NCI-H748 (cell line): ENCODE results near the gene TCEAL5.
A peak's percentile ranks its signal among the peaks of the same experiment; 100 is the strongest.
"Not testable (repeated sequence)": the region's sequence is repeated elsewhere in the genome, so short reads cannot be mapped to it uniquely, and the experiment has no call there.

Experiments used
- DNase-seq: peaks from one replicate; lab custom pipeline; 2025; ENCODE audit not compliant: unreplicated experiment; lab: John Stamatoyannopoulos, UW

The TCEAL5 gene, protein sequence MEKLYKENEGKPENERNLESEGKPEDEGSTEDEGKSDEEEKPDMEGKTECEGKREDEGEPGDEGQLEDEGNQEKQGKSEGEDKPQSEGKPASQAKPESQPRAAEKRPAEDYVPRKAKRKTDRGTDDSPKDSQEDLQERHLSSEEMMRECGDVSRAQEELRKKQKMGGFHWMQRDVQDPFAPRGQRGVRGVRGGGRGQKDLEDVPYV

DNA sequence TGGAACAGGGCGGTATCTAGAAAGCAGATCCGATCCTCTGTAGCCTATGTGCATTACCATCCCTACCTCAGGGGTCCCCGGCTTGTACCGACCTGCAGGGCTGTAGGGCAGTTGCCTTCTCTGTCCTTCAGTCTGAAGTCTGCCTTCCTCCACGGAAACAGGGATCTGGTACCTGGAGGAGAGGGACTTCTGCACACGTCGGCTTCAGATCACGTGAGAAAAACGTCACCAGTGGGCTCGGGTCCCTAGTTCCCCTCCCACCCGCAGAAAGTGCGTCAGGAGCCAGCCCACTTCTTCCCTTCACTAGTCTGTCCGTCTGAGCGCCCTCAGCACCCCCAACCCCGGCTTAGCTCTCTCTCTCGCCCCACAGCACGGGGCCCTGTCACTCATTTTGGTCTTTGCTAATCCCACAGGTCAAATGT lies at the start of gene TCEAL5:
Gene TCEAL5 (minus strand): TSS at position 170 of the 422 bp plus-strand sequence. CDS start 2,187 bp downstream, outside the sequence.
- no peak for DNase-seq

DNA sequence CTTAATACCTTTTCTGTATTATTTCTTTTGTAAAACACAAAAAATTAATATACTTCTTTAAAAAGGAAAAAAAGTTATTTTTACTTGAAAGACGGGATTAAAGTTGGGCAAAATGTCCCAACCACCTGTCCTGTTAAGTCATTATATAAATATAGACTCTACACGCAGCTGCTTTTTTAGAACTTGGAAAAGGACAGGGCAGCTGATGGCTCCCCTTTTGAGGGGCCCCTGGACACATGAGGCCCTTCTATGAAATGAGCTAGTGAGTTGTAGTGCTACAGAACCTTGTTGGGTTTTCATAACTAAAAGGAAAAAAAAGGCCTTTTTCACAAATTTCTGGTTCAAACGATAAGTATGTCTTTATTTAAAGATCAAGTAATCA lies 34.8 kb upstream of the TCEAL5 start:
- DNase-seq = no peak

DNA sequence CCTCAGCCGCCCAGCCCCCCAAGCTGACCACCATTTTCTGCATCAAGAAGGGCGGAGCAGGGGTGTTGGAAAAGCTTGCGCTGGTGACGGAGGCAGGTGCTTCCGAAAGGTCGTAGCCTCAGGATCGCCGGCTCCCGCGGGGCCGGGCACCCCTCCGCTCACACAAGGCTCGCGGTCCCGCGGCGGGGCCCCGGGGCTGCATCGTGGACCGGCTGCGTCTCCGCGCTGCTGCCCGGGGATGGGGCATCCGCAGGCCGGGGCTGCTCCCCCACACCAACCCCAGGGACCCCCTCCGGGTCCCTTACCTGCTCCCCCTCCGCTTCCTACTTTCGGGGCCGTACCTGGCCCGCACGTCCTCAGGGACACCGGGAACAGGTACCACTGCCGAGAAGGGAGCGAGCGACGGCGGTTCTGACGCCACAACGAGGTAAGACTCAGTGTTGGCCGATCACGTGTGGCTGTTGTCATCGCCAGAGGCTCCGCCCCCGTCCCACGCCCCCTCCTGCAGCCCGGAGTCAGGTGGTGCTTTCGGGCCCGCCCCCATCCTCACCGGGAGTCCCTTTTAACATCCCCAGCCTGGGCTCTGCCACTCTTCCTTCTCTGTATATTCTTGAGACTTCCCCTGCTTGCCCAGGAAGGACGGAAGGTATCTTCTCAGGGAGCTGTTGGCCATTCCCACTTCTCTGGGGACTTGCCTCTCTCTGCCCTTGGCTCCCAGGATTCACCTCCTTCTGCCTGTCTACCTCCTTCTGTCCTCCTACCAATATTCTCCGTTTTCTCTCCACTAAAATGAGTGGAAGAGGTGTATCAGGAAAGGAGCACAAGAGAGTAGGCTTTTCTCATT lies 34.2 kb upstream of the TCEAL5 start, which contains the start of gene BEX2:
Gene BEX2 (minus strand): TSS at position 436 of the 844 bp plus-strand sequence. CDS start 1,014 bp downstream, outside the sequence.
- peak; percentile 84 for DNase-seq

DNA sequence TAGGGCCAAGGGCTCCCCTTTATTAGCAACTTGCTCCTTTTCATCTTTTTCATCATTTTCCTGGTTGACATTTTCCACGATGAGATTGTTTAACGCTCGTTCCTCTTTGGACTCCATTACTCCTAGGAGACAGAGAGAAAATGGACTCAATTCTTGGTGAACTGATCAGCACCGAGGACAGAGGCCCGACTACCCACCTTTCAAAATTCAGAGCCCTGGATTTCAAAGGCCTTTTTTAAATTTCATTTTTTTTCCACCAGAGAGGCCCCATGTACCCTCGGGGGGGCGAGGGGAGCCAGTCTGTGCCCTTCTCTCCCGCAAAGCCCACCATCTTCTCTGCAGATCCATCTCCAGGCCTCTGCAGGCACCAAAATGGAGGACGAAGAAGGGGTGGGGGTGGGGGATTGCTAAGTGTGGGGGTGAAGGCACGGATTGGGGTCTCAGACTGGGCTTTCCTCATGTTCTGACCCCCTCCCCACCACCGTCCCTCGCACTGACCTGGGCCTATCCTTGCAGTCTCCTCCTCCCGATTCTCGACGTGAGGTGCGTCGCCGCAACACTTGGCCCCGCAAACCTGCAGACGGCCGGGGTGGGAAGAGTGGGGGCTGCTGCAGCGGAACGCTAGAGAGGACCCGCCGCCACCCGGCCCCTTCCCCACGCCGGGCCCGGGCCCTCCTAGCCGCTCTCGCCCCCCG lies 33.5 kb upstream of the TCEAL5 start:
- peak; percentile 5 for DNase-seq

DNA sequence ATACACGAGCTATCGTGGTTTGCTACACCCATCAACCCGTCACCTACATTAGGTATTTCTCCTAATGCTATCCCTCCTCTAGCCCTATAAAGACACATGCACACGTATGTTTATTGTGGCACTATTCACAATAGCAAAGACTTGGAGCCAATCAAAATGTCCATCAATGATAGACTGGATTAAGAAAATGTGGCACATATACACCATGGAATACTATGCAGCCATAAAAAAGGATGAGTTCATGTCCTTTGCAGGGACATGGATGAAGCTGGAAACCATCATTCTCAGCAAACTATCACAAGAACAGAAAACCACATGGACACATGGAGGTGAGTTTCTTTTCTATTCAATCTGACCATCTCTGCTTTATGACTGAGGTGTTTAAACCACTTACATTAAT lies 29.1 kb upstream of the TCEAL5 start:
- DNase-seq = not testable (repeated sequence)

DNA sequence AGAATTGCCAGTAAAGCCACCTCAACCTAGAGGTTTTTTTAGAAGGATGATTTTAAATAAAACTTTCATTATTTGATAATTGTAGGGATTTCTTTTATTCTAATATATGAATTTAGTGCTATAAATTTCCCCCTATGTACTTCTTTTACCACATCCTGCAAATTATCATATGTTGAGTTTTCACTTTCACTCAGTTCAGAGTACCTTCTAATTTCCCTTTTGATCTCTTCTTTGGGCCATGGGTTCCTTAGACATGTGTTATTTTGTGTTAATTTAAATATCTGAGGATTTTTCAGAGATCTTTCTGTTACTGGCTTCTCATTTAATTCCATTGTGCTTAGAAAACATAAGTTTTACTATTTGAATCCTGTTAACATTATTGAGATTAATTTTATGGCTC lies 28.2 kb upstream of the TCEAL5 start:
- DNase-seq = no peak

DNA sequence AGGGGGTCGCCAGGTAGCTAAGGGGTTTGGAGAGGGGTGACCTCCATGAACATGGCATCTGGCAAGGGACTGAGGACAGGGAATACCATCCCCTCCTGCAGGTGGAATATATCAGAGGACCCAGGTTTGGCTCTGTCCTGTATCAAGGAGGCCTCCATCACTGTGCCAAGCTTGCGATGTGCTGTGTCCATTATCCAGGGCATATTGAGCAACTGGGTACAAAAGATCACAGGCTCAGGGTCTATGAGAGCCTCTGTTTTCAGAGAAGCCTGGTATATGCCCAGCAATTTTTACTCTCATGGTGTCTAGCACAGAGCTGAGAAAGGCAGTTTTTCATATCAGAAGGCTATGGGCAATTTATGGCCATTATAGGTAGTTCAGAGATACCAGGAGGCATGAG lies 16.6 kb upstream of the TCEAL5 start:
- DNase-seq = no peak

DNA sequence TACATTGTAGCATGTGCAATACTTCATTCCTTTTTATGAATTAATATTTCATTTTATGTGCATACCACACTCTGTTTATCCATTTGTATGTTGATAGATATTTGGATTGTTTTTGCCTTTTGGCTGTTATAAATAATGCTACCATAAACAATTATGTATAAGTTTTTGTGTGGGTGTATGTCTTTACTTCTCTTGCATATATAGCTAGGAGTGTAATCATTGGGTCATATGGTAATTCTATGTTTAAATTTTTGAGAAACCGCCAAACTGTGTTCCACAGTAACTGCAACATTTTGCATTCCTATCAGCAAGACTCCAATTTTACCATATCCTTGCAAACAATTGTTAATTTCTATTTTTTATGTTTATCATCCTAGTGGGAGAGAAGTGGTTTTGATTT lies 3.1 kb upstream of the TCEAL5 start:
- no peak for DNase-seq

DNA sequence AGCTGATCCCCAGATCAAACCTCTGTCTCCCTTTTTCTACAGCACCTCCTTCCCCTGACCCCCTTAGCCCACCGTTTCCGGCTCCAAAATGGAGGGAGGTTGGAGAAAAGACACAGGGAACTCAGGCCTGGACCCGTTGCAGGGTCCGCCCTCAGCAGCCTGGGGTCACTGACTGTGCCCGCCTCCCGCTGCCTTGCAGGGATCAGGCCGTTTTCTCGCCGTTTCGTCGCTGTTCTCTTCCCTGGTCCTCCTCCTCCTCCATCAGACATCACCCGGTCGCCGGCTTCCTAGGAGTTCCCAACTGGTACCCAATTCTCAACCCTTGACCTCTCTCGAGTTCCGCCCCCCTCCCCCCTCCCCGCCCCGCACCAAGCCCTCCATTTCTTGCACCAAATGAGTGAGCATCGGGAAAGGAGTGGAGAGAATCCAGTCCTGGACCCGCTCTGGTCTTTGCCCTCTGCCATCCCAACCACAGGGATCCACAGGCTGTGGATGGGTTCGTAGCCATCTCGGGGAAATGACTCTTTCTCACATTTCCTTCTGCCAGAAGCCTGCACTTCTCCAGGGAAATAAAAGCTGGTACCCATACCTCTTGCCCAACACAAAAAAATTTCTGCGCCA lies 493 bp downstream of the TCEAL5 start:
- DNase-seq = no peak

DNA sequence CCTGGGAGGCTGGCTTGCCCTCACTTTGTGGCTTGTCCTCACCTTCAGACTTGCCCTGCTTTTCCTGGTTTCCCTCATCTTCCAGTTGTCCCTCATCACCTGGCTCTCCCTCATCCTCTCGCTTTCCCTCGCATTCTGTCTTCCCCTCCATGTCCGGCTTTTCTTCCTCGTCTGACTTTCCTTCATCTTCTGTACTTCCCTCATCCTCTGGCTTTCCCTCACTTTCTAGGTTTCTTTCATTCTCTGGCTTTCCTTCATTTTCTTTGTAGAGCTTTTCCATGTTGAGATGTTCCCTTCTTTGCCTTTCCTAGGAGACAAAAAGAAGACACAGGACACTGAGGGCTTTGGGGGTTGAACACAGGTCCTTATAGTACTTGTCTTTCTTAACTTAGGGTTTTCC lies 2.3 kb downstream of the TCEAL5 start:
- no peak for DNase-seq

DNA sequence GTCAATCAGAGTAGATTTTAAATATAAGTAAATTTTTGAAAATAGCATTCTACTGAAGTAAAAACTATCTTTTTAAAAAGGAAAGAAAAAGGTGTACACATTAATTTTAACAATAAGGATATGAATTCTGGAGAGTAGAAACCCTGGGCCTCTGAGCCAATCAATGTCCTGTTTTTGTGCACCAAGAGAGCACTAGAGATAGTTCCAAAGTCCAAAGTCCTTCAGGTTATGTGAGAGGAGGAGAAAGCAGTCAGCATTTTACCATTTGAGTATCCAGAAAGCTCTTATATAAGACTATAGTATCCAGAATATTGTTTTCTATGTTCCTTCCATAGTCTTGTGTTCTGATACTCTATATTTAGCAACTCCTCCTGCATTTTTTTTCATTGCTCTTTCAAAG lies 18.3 kb downstream of the TCEAL5 start:
- no peak for DNase-seq

DNA sequence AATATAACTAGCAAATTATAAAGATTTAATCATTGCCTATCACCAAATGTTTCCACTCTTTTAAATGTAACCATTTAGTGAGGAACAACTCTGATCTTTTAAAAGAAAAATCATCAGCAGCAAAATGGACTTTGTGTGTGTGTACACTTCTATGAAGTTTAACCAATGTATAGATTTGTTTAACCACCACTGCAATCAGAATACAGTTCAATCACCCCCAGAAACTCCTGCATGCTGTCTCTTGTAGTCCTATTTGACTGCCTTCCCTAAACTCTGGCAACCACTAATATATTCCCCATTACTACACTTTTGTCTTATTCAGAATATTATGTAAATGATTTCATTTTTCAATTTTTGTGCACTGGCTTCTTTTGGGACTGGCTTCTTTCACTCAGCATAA lies 19.9 kb downstream of the TCEAL5 start:
- no peak for DNase-seq

DNA sequence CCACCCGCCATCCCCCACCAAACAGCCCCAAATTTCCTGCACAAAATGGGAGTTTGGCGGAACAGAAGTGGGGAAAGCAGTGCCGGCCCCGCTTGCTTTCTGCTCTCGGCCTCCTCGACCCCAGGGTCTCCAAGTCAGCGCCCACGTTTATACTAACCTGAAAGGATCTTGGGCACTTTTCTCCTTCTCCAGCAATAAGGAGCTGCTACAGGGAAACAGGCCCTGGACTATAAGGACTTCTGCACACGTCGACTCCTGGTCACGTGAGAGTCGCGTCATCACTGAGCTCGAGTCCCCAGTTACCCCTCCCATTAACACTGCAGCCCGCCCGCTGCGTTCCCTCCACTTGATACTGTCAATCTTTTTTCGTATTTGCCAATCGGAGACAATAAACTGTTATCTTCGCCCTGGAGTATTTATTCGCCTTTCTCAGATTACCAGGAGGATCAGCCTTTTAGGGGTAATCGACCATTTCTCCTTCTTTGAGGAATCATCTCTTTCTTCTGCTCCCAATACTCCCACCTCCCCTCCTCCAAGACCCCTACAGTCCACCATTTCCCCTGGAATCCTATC lies 21.5 kb downstream of the TCEAL5 start, which contains the start of gene TCEAL8:
Gene TCEAL8 (minus strand): TSS at position 235 of the 573 bp plus-strand sequence. CDS start 1,176 bp downstream, outside the sequence.
- peak; percentile 90 for DNase-seq

DNA sequence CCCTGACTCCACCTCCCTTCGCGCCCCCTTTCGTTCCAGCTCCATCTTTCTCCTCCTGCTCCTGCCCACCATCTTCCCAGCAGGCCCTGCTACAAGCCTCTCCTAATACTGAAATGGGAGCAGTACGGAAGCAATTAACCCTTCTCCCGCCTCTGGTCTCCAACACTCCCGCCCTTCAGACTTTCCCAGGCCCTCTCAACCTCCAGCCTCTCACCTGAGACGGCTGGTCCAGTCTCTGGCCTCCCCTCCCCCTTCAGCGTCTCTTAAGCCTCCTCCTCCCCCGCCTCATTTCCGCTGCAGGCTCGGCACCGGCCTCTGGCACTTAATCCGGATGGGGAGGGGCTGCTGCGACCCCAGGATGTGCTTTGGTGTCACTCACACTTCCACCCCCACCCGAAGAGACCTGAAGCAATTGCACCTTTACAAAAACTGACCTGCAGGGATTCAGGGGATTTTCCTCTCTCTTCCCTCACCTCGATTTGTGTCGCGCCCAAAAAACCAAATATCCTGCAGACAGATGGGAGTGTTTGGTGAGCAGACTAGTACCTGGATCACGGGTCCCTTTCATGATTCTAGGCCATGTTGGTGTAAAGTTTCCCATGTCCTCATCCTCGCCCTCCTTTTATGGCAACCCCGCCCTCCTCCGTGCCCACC lies 22.3 kb downstream of the TCEAL5 start:
- peak; percentile 92 for DNase-seq

DNA sequence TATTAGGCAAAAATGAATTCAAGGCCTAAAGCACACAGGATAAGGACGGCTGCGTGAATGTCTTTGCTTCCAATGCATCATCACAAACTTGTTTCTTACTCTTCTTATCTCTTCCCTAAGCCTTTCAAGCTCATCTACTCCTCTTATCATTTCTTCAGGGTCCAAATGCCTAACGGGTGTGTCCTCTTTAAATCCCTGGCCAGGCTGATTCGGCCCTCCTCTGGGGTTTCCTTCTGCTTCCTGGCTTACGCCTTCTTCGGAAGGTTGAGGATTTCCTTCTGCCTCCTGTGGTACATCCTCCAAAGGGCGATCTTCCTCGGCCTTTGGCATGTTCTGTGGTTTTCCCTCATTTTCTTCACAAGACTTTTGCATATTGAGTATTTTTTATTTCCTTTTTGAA lies 22.9 kb downstream of the TCEAL5 start:
- DNase-seq = no peak

DNA sequence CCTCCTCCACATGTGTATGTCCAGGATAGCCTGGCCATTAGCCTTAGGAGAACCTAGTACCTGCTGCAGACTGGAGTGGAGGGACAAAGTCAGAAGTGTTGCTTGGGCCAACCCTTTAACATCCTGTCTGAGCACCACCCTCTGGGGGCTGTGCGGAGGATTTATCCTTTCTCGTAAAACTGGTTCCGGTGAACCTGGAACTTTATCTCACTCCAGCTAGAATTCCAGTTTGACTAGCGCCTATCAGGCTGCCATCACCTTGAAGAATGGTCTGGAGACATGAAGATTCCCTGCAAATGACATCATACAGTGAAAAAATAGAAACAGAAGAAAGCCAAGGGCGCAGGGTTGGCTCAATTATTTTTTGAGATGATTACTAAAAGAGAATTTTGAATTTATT lies 25.6 kb downstream of the TCEAL5 start:
- no peak for DNase-seq

DNA sequence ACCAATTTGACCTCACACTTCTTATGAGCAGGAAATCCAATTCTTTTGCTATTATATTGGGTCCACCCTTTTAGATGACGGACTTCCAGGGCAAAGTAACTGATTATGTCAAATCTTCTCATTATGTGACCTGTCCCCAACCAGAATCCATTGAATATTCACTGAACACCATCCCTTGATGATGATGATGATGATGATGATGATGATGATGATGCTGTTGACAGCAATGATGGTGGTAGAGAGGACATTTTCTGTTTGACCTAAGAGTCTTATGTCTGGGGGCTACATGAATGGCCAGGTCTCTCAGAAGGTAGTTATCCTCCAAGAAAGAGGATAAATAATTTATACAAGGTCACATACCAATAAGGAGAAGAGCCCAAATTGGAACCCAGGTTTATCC lies 26.7 kb downstream of the TCEAL5 start:
- DNase-seq = no peak

DNA sequence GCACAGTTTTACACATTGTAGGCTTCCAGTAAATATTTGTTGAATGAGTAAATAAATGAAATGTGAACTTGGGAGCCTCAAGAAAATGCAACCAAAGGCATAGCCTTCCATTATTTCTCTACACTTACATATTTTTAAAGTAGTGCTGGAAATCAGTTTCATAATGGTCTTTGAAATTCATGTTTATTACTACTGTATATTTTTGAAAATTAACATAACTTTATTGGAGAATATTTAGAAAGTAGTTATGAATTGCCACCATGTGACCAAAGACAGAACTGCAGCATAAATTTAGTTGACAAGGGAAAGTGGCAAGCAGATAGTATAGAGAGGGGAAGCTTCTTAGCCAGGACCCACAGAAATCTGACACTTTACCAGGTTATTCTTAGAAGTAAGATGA lies 28.0 kb downstream of the TCEAL5 start:
- DNase-seq = peak; percentile 10

DNA sequence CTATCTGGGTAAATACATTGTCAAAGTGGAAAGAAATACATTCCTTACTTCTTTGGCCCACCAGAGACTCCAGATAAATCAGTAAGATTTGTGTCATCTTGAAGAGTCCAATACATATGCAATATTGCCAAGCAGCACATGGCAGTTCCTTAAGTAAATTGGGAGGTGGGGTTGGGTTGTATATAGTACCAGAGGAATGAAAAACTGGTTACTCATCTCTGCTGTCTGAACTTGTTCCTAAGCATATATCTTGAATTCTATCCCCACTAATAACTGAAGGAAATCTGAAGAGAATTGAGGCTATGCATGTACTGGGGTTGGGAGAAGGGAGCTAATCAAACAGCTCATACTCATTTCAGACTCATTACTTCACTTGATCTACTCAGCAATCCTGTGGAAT lies 36.4 kb downstream of the TCEAL5 start:
- DNase-seq = no peak

DNA sequence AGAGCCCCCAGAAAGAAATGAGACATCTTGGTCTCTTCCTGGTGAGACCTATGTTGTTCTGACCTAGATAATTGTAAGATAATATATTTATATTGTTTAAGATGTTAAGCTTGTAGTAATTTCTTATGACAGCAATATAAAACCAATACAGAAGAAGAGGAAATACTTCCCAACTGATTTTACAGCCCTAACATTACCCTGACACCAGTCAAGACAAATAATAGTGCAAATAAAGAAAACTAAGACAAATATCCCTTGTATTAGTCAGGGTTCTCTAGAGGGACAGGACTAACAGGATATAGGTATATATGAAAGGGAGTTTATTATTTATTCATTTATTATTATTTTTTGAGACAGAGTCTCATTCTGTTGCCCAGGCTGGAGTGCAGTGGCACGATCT lies 40.3 kb downstream of the TCEAL5 start:
- no peak for DNase-seq
